Right cardiac atrium (tissue), 5 donors: Measurements from ENCODE around the gene SYNE1. TPM values are rescaled to one million over a fixed set of nuclear protein-coding genes. Genes with fewer than 3 reads are reported as not detected.
A peak's percentile ranks its signal among the peaks of the same experiment; 100 is the strongest.
"Not testable (repeated sequence)": the region's sequence is repeated elsewhere in the genome, so short reads cannot be mapped to it uniquely, and the experiment has no call there.

Experiments used
- ATAC-seq, 2 donors: fragments of 200-7000 bp; cut with Tn5 transposase; one replicate each; pipeline versions ENCODE4 v1.8.0 to v1.9.1; 2020; ENCODE audit warnings: moderate library complexity in 2 of 2, mild to moderate bottlenecking in 1 of 2
- DNase-seq, 3 donors: peaks; one replicate each; pipeline ENCODE4 v3.0.0-alpha.2; 2020
- H3K27ac ChIP-seq: one replicate; pipeline ENCODE4 v1.5.1; 2013; ENCODE audit warnings: mild to moderate bottlenecking, low read length, control low read depth, moderate library complexity
- H3K27me3 ChIP-seq: one replicate; pipeline ENCODE4 v1.6.1; 2013; ENCODE audit not compliant: control insufficient read depth, insufficient read depth
- H3K4me1 ChIP-seq: one replicate; pipeline ENCODE4 v1.6.1; 2013; ENCODE audit warnings: low read length; ENCODE audit not compliant: control insufficient read depth, insufficient read depth
- H3K4me3 ChIP-seq: one replicate; pipeline ENCODE4 v1.5.1; 2013; ENCODE audit warnings: low read length, control low read depth
- H3K9me3 ChIP-seq: one replicate; pipeline ENCODE4 v1.6.1; 2013; ENCODE audit warnings: low read length; ENCODE audit not compliant: control insufficient read depth
- WGBS: extraction: QIAGEN DNeasy Blood & Tissue Kit; methylation state at CpG from one replicate; pipeline ENCODE4 v1.1.7; 2013; 5-methylcytosine and 5-hydroxymethylcytosine counted together
- intact Hi-C, 4 donors: fragments of 100-400 bp; cut with DNase I; formaldehyde crosslinking; loops; one replicate each; pipeline versions ENCODE4 v1.11.0 to v1.14.0; 2022 to 2023
- long read RNA-seq, 4 donors: library from polyadenylated mRNA; unstranded; transcript quantifications; one replicate each; pipeline ENCODE4 v2.0.0, GENCODE V29; 2020 to 2021
- polyA plus RNA-seq: library from polyadenylated mRNA; stranded (reverse); fragments of 200-250 nt; gene quantifications from one replicate; pipeline ENCODE4 v1.2.3, GENCODE V29; 2013
- total RNA-seq, 4 donors: library from RNA; stranded (reverse); fragmentation: NEBNext Ultra II Directional; extraction: Animal tissue kit (Norgen Biotek cat#: 25700); gene quantifications; one replicate each; pipeline ENCODE4 v1.2.1, GENCODE V29; 2021
- donor health status: healthy with polysubstance abuse.
- donor health status: DM: no; HTN: yes; CAD: no.
- donor health status: DM: no; HTN: no; CAD: no.
- donor health status: DM: no; HTN: yes; CAD: no; lungs with severe emphysema.
- donor health status: DM: yes; HTN: yes; CAD: no.

SYNE1 gene
- total RNA-seq (100 to 1,000 TPM; 114 to 162 (median 123) TPM), polyA plus RNA-seq (71.7 TPM)
- long read RNA-seq, donor 1, transcript SYNE1-203 (18 exons, 3,154 nt) = major isoform, 7 of 64 reads
- long read RNA-seq, donor 1, partial matches to known transcripts = 38 of 64 reads
- long read RNA-seq, donor 1, other reads (novel, unspliced or antisense) = 19 of 64 reads
- long read RNA-seq, donor 2, transcript SYNE1-203 (18 exons, 3,154 nt) = major isoform, 5 of 21 reads
- long read RNA-seq, donor 2, partial matches to known transcripts = 9 of 21 reads
- long read RNA-seq, donor 2, other reads (novel, unspliced or antisense) = 7 of 21 reads
- long read RNA-seq, donor 3, transcript SYNE1-214 (7 exons, 1,546 nt) = major isoform, 7 of 106 reads
- long read RNA-seq, donor 3, partial matches to known transcripts = 65 of 106 reads
- long read RNA-seq, donor 3, other reads (novel, unspliced or antisense) = 28 of 106 reads
- long read RNA-seq, donor 4, transcript SYNE1-203 (18 exons, 3,154 nt) = major isoform, 13 of 32 reads
- long read RNA-seq, donor 4, partial matches to known transcripts = 8 of 32 reads
- long read RNA-seq, donor 4, other reads (novel, unspliced or antisense) = 9 of 32 reads

DNA sequence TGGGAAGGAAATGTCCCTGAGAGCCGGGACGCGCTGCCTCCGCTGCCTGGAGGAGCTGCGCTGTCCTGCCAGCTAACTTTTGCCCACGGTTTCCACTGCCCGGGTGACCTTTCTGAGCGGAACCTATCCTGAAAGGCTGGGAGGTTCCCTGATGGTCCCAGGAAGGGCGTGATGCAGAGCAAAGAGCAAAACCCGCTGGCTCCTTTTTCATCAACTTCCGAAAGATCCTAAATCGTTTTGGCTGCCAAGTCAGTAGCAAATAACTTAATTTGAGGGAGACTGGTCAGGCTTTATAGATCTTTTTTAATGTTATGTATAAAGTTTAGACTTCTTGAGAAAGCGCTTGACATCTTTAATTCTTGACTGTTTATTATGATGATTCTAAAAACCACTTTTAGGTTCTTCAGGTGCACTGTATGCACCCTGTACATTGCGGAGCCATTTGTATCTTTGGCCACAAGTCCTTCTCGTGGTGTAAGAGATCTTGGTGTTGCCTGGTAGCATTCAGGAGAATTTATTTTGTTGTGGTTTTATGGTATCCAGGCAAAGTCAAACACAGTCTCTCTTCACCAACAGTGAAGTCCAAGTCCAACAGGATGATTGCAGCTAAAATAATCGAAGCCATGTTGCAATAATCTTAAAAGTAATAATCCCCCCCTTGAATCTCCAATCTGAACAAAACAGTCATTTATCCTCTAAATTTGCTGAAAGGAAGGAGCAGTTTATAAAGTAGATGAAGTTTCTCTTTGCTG lies at the start of gene SYNE1:
TSS of gene SYNE1 (minus strand) at position 67 of the 752 bp plus-strand sequence. CDS start 9,031 bp downstream, outside the sequence.
- Histone ChIP-seq H3K4me3 (peak within 1 kb of the TSS; percentile 80), H3K4me1 (no peaks in the 10 kb centered on the region), H3K27me3 (no peaks in the 10 kb centered on the region), H3K9me3 (no peaks in the 10 kb centered on the region), H3K27ac (peak within 1 kb of the TSS; percentile 73)
- DNase-seq = peak in 1 of 3 donors; percentile 25
- ATAC-seq = peak; percentile 57 to 81
- 24% methylated on average over 16 of the region's 16 CpGs for WGBS
- intact Hi-C loops = no loop called here

GRCh38 chr6:152685819-152686218 lies 48.7 kb upstream of the SYNE1 start:
- H3K9me3 ChIP-seq = no peaks in the 10 kb centered on the region
- no peak overlapping the region for H3K27ac ChIP-seq
- intact Hi-C loops = no loop called here
- 92% methylated on average over 12 of the region's 12 CpGs for WGBS
- no peaks in the 10 kb centered on the region for H3K4me1 ChIP-seq
- ATAC-seq (no peak), DNase-seq (peak in 1 of 3 donors; percentile 25)
- no peaks in the 10 kb centered on the region for H3K27me3 ChIP-seq
- no peak overlapping the region for H3K4me3 ChIP-seq

GRCh38 chr6:152682935-152683334 lies 45.8 kb upstream of the SYNE1 start:
- not testable (repeated sequence) for H3K4me3 ChIP-seq

GRCh38 chr6:152682141-152682540 lies 45.0 kb upstream of the SYNE1 start:
- intact Hi-C loops = no loop called here
- Histone ChIP-seq H3K9me3 (no peaks in the 10 kb centered on the region), H3K27me3 (no peaks in the 10 kb centered on the region), H3K27ac (no peak overlapping the region), H3K4me3 (no peak overlapping the region), H3K4me1 (no peaks in the 10 kb centered on the region)
- DNase-seq (no peak), ATAC-seq (no peak)
- WGBS = 57% methylated on average over 8 of the region's 8 CpGs

More at GRCh38 chr6:152682935-152683334, 45.8 kb upstream of the SYNE1 start:
- H3K9me3 ChIP-seq, intact Hi-C loops, H3K27ac ChIP-seq, ATAC-seq, H3K27me3 ChIP-seq, H3K4me1 ChIP-seq, DNase-seq: not testable (repeated sequence)
- 44% methylated on average over 8 of the region's 8 CpGs for WGBS

DNA sequence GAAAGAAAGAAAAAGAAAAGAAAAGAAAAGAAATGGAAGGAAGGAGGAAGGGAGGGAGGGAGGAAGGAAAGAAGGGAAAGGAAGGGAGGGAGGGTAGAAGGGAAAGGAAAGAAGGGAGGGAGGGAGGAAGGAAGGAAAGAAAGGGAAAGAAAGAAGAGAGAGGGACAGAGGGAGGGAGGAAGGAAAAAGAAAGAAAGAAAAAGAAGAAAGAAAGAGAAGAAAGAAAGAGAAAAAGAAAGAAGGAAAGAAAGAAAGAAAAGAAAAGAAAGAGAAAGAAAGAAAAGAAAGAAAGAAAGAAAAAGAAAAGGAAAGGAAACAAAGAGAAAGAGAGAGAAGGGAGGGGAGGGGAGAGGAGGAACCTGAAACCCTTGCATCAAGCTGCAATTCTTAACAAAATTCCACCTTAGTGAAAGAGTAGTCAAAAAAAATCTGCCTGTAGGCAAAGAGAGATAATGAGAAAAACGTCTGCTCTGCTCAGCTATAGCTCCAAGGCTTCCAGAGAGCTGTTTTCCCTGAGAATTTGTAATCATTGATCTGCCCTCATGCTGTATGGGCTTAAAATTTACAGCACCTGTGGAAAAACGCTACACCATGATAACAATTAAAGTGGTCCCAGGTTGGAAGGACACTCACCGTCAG lies 43.8 kb upstream of the SYNE1 start:
- H3K27me3 ChIP-seq = no peaks in the 10 kb centered on the region
- no peaks in the 10 kb centered on the region for H3K4me1 ChIP-seq
- no peak overlapping the region for H3K4me3 ChIP-seq
- no peaks in the 10 kb centered on the region for H3K9me3 ChIP-seq
- WGBS = 30% methylated on average over 3 of the region's 3 CpGs
- ATAC-seq (no peak), DNase-seq (no peak)
- intact Hi-C loops = no loop called here
- H3K27ac ChIP-seq = no peak overlapping the region

- Histone ChIP-seq H3K27ac (no peak overlapping the region), H3K9me3 (no peaks in the 10 kb centered on the region), H3K27me3 (no peaks in the 10 kb centered on the region), H3K4me3 (no peak overlapping the region), H3K4me1 (no peaks in the 10 kb centered on the region)
- DNase-seq (no peak), ATAC-seq (no peak)
- 76% methylated on average over 1 of the region's 1 CpG for WGBS
- intact Hi-C loops = no loop called here
Observed at GRCh38 chr6:152680151-152680550, 43.0 kb upstream of the SYNE1 start.

DNA sequence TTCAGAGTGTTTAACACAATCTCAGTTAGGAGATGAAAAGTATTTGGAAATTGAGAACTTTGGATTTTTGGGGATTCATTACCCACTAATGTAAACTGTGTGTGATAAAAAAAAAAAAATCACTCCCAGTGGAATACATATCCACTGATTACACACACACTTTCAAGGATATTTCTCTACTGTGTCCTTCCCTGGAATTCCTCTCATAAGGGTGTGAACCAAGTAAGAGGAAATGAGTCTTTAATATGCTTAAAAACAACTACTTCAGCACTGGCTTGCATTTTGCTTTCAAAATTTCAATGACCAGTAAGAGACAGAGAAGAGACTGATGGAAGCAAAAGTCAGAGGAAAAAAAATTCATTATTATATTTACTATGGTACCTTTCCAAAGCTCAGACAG lies 36.1 kb upstream of the SYNE1 start:
- no peaks in the 10 kb centered on the region for H3K9me3 ChIP-seq
- H3K27me3 ChIP-seq = no peaks in the 10 kb centered on the region
- intact Hi-C loops = loop anchor here in 1 of 4 donors (10.0 kb wide), 1 partner anchor 118 kb away; no protein-coding TSS in a partner anchor
- peak; percentile 50 to 89 for ATAC-seq
- DNase-seq = no peak
- H3K4me3 ChIP-seq = no peak overlapping the region
- H3K4me1 ChIP-seq = no peaks in the 10 kb centered on the region
- no peak overlapping the region for H3K27ac ChIP-seq

DNA sequence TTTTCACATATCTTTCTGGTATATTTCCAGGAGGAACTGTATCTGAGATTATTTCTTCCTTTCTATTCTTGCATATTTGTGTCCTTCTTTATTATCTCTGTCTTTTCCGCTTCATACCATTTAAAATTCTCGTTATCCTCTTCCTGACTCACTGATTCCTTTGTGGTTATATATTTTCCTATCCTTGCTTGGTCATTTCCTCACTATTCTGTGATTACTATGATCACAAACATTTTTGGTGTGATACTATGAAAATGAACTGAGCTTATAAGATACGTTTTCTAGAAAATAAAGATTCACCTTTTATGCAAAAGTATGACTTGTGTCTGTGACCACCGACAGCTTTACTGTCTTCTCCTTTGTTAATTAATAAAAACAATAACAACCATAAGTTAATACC lies 34.0 kb upstream of the SYNE1 start:
- DNase-seq (no peak), ATAC-seq (no peak)
- Histone ChIP-seq H3K4me3 (no peak overlapping the region), H3K9me3 (no peaks in the 10 kb centered on the region), H3K27me3 (no peaks in the 10 kb centered on the region), H3K4me1 (no peaks in the 10 kb centered on the region), H3K27ac (no peak overlapping the region)
- intact Hi-C loops = loop anchor here in 1 of 4 donors (10.0 kb wide), 1 partner anchor 116 kb away; no protein-coding TSS in a partner anchor
- 30% methylated on average over 4 of the region's 4 CpGs for WGBS

GRCh38 chr6:152669895-152670294 lies 32.7 kb upstream of the SYNE1 start:
- H3K4me1 ChIP-seq = no peaks in the 10 kb centered on the region
- intact Hi-C loops = loop anchor here in 1 of 4 donors (10.0 kb wide), 1 partner anchor 115 kb away; no protein-coding TSS in a partner anchor
- H3K27ac ChIP-seq = no peak overlapping the region
- WGBS = 34% methylated on average over 1 of the region's 1 CpG
- DNase-seq (no peak), ATAC-seq (peak in 1 of 2 donors; percentile 62)
- H3K27me3 ChIP-seq = no peaks in the 10 kb centered on the region
- H3K9me3 ChIP-seq = no peaks in the 10 kb centered on the region
- no peak overlapping the region for H3K4me3 ChIP-seq

GRCh38 chr6:152661776-152662175 lies 24.6 kb upstream of the SYNE1 start:
- no peaks in the 10 kb centered on the region for H3K27me3 ChIP-seq
- 79% methylated on average over 3 of the region's 3 CpGs for WGBS
- intact Hi-C loops = no loop called here
- ATAC-seq (no peak), DNase-seq (no peak)
- no peaks in the 10 kb centered on the region for H3K9me3 ChIP-seq
- no peaks in the 10 kb centered on the region for H3K4me1 ChIP-seq
- no peak overlapping the region for H3K4me3 ChIP-seq
- H3K27ac ChIP-seq = no peak overlapping the region
